DOHH2 (cell line): Measurements from ENCODE around the gene RAB17.

Experiments used
- EZH2phosphoT487 ChIP-seq: fragments of 200-600 bp; sonication (generic); IDR thresholded peaks from 2 replicates; pipeline ENCODE4 v1.6.1; 2017; ENCODE audit warnings: borderline replicate concordance, mild to moderate bottlenecking, antibody characterized with exemption, low read length, moderate library complexity, mixed read lengths
- TF ChIP-seq, protein P1 (sequence below): fragments of 200-600 bp; sonication (generic); IDR thresholded peaks from one replicate; pipeline ENCODE4 v1.5.1; 2014; ENCODE audit warnings: antibody characterized with exemption, mild to moderate bottlenecking, low read depth, low read length; ENCODE audit not compliant: poor library complexity, severe bottlenecking

DNA sequence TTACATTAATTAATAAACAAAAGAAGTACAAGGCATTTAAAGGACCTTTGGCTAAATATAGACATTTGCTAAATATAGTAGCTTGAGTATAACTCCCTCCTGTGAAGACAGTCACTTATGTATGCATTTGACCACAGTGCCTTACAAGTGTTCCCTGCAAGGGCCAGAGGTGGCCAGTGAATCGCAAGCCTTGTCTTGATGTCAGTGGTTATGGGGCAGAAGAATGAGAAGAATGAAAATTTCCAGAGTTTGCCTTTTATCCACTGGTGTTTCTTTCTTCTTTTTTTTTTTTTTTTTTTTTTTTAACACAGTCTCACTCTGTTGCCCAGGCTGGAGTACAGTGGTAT, 38.6 kb upstream of the RAB17 start:
- TF ChIP-seq, protein P1, sequence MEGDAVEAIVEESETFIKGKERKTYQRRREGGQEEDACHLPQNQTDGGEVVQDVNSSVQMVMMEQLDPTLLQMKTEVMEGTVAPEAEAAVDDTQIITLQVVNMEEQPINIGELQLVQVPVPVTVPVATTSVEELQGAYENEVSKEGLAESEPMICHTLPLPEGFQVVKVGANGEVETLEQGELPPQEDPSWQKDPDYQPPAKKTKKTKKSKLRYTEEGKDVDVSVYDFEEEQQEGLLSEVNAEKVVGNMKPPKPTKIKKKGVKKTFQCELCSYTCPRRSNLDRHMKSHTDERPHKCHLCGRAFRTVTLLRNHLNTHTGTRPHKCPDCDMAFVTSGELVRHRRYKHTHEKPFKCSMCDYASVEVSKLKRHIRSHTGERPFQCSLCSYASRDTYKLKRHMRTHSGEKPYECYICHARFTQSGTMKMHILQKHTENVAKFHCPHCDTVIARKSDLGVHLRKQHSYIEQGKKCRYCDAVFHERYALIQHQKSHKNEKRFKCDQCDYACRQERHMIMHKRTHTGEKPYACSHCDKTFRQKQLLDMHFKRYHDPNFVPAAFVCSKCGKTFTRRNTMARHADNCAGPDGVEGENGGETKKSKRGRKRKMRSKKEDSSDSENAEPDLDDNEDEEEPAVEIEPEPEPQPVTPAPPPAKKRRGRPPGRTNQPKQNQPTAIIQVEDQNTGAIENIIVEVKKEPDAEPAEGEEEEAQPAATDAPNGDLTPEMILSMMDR: no peak
- no peak for TF ChIP-seq EZH2phosphoT487
